HG03469 (cell line): ENCODE results near the gene SPOCK1.

Experiments
- ATAC-seq: cut with Tn5 transposase; IDR thresholded peaks from one replicate; pipeline ENCODE4 v1.9.1; 2021; ENCODE audit warnings: mild to moderate bottlenecking, moderate library complexity, moderate number of reproducible peaks; ENCODE audit not compliant: unreplicated experiment

SPOCK1 gene

GRCh38 chr5:137040641-137041340, 458.3 kb downstream of the SPOCK1 start:
- no peak for ATAC-seq

GRCh38 chr5:137040024-137040423, 459.1 kb downstream of the SPOCK1 start:
- ATAC-seq, result no peak

GRCh38 chr5:137037848-137038247, 461.3 kb downstream of the SPOCK1 start:
- ATAC-seq, result no peak

GRCh38 chr5:137036640-137037039, 462.5 kb downstream of the SPOCK1 start:
- no peak for ATAC-seq

- ATAC-seq, result no peak
Measured at GRCh38 chr5:137035480-137035878, 463.6 kb downstream of the SPOCK1 start.

- ATAC-seq, result no peak
Measured at GRCh38 chr5:137034764-137035479, 464.2 kb downstream of the SPOCK1 start.

GRCh38 chr5:137034213-137034612, 464.9 kb downstream of the SPOCK1 start:
- ATAC-seq, result no peak

GRCh38 chr5:137032929-137033328, 466.2 kb downstream of the SPOCK1 start:
- no peak for ATAC-seq

GRCh38 chr5:137027758-137028157, 471.4 kb downstream of the SPOCK1 start:
- ATAC-seq, result no peak

- no peak for ATAC-seq
Measured at GRCh38 chr5:137026296-137026695, 472.8 kb downstream of the SPOCK1 start.

- no peak for ATAC-seq
Measured at GRCh38 chr5:137024044-137024443, 475.1 kb downstream of the SPOCK1 start.

- ATAC-seq, result no peak
Measured at GRCh38 chr5:137023371-137023770, 475.8 kb downstream of the SPOCK1 start.

- ATAC-seq, result no peak
Measured at GRCh38 chr5:137022725-137023124, 476.4 kb downstream of the SPOCK1 start.

- ATAC-seq, result no peak
Measured at GRCh38 chr5:137022043-137022442, 477.1 kb downstream of the SPOCK1 start.

- ATAC-seq, result no peak
Measured at GRCh38 chr5:137019229-137019628, 479.9 kb downstream of the SPOCK1 start.

GRCh38 chr5:137016783-137017324, 482.3 kb downstream of the SPOCK1 start:
- no peak for ATAC-seq

GRCh38 chr5:137015540-137016116, 483.5 kb downstream of the SPOCK1 start:
- ATAC-seq, result peak; percentile 48

- no peak for ATAC-seq
Measured at GRCh38 chr5:137014731-137015130, 484.4 kb downstream of the SPOCK1 start.

- no peak for ATAC-seq
Measured at GRCh38 chr5:137010226-137010625, 488.9 kb downstream of the SPOCK1 start.

- ATAC-seq, result no peak
Measured at GRCh38 chr5:137004279-137004678, 494.8 kb downstream of the SPOCK1 start.

- no peak for ATAC-seq
Measured at GRCh38 chr5:137001026-137001569, 498.0 kb downstream of the SPOCK1 start.
